ENCODE measurements around the gene CCL25.

Gene CCL25

GRCh38 chr19:8050274-8051096, 2.1 kb upstream of the CCL25 start (continued):
- TF ChIP-seq ZNF548 (tag by site-specific recombination; IDR thresholded peaks at IDR 0.05) (no peak), BCL6B (tag by site-specific recombination; IDR thresholded peaks at IDR 0.05) (no peak), ZBTB17 (tag by site-specific recombination; IDR thresholded peaks at IDR 0.05) (no peak)
- TF ChIP-seq, protein P1, sequence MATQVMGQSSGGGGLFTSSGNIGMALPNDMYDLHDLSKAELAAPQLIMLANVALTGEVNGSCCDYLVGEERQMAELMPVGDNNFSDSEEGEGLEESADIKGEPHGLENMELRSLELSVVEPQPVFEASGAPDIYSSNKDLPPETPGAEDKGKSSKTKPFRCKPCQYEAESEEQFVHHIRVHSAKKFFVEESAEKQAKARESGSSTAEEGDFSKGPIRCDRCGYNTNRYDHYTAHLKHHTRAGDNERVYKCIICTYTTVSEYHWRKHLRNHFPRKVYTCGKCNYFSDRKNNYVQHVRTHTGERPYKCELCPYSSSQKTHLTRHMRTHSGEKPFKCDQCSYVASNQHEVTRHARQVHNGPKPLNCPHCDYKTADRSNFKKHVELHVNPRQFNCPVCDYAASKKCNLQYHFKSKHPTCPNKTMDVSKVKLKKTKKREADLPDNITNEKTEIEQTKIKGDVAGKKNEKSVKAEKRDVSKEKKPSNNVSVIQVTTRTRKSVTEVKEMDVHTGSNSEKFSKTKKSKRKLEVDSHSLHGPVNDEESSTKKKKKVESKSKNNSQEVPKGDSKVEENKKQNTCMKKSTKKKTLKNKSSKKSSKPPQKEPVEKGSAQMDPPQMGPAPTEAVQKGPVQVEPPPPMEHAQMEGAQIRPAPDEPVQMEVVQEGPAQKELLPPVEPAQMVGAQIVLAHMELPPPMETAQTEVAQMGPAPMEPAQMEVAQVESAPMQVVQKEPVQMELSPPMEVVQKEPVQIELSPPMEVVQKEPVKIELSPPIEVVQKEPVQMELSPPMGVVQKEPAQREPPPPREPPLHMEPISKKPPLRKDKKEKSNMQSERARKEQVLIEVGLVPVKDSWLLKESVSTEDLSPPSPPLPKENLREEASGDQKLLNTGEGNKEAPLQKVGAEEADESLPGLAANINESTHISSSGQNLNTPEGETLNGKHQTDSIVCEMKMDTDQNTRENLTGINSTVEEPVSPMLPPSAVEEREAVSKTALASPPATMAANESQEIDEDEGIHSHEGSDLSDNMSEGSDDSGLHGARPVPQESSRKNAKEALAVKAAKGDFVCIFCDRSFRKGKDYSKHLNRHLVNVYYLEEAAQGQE (tag by site-specific recombination; IDR thresholded peaks at IDR 0.05): no peak
- TF ChIP-seq, protein P2, sequence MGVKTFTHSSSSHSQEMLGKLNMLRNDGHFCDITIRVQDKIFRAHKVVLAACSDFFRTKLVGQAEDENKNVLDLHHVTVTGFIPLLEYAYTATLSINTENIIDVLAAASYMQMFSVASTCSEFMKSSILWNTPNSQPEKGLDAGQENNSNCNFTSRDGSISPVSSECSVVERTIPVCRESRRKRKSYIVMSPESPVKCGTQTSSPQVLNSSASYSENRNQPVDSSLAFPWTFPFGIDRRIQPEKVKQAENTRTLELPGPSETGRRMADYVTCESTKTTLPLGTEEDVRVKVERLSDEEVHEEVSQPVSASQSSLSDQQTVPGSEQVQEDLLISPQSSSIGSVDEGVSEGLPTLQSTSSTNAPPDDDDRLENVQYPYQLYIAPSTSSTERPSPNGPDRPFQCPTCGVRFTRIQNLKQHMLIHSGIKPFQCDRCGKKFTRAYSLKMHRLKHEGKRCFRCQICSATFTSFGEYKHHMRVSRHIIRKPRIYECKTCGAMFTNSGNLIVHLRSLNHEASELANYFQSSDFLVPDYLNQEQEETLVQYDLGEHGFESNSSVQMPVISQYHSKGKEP (tag by site-specific recombination; IDR thresholded peaks at IDR 0.05): no peak

GRCh38 chr19:8054169-8054568, 1.6 kb downstream of the CCL25 start:
- Histone ChIP-seq H3K4me1 (ENCODE audit: control insufficient read depth, insufficient read depth, low read length) (no peaks in the 10 kb centered on the region), H3K9me3 (ENCODE audit: control insufficient read depth, insufficient read depth, low read depth, low read length) (no peaks in the 10 kb centered on the region), H3K4me3 (ENCODE audit: low read depth, low read length) (no peak overlapping the region), H3K36me3 (ENCODE audit: control insufficient read depth in 2 of 2, insufficient read depth in 1 of 2, low read length in 2 of 2) (no peaks in the 10 kb centered on the region), H3K27ac (ENCODE audit: extremely low read depth, low read depth, low read length) (no peak overlapping the region)
- TF ChIP-seq KLF1 (tag by site-specific recombination; IDR thresholded peaks at IDR 0.05) (no peak), KLF8 (tag by site-specific recombination; IDR thresholded peaks at IDR 0.05) (no peak), PATZ1 (tag by site-specific recombination; IDR thresholded peaks at IDR 0.05) (no peak), ZNF391 (tag by site-specific recombination; IDR thresholded peaks at IDR 0.05; ENCODE audit: borderline replicate concordance, low read depth) (no peak), ZNF302 (tag by site-specific recombination; IDR thresholded peaks at IDR 0.05; ENCODE audit: low read depth) (no peak), ZNF76 (tag by site-specific recombination; IDR thresholded peaks at IDR 0.05; ENCODE audit: borderline replicate concordance, low read depth) (no peak)
- ChIA-PET CTCF (interaction anchor here (0.9 to 1.7 kb wide), 2 partner anchors 15 to 110 kb away, joined by 4 to 7 read pairs; partner anchors contain the start of gene TIMM44), POLR2A (no interaction called here)

DNA sequence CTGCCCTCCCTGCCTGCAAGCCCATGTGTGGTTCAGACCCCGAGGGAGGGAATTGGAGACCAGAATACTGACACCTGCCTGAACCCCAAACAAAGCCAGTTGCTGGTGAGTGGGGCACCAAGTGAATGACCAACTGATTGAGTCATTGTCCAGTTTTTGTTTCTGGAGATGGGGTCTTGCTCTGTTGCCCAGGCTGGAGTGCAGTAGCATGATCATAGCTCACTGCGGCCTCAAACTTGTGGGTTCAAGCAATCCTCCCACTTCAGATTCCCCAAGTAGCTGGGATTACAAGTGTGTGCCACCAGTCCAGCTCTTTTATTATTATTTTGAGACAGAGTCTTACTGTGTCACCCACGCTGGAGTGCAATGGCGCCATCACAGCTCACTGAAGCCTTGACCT, 4.0 kb downstream of the CCL25 start:
- CTCF ChIA-PET: interaction anchor here (0.6 to 0.9 kb wide), 2 partner anchors 55 to 179 kb away, joined by 3 to 4 read pairs; no protein-coding TSS in a partner anchor
- H3K36me3 ChIP-seq (ENCODE audit: control insufficient read depth in 2 of 2, insufficient read depth in 1 of 2, low read length in 2 of 2): no peaks in the 10 kb centered on the region
- no peaks in the 10 kb centered on the region for H3K4me1 ChIP-seq (ENCODE audit: control insufficient read depth, insufficient read depth, low read length)
- H3K9me3 ChIP-seq (ENCODE audit: control insufficient read depth, insufficient read depth, low read depth, low read length): no peaks in the 10 kb centered on the region
- no peak overlapping the region for H3K27ac ChIP-seq (ENCODE audit: extremely low read depth, low read depth, low read length)
- POLR2A ChIA-PET: interaction anchor here (0.6 kb wide), 1 partner anchor 118 kb away, joined by 3 read pairs; no protein-coding TSS in a partner anchor
- no peak overlapping the region for H3K4me3 ChIP-seq (ENCODE audit: low read depth, low read length)
- no peak for TF ChIP-seq ZNF704 (tag by site-specific recombination; IDR thresholded peaks at IDR 0.05)
- no peak for TF ChIP-seq SP7 (tag by site-specific recombination; IDR thresholded peaks at IDR 0.05)
- no peak for TF ChIP-seq ZNF585B (tag by site-specific recombination; IDR thresholded peaks at IDR 0.05)
- TF ChIP-seq SP3 (tag by site-specific recombination; IDR thresholded peaks at IDR 0.05): no peak
- no peak for TF ChIP-seq ZNF362 (tag by site-specific recombination; IDR thresholded peaks at IDR 0.05)
- TF ChIP-seq SALL2 (tag by site-specific recombination; IDR thresholded peaks at IDR 0.05; ENCODE audit: borderline replicate concordance): no peak
- no peak for TF ChIP-seq ZNF157 (tag by site-specific recombination; IDR thresholded peaks at IDR 0.05)
- no peak for TF ChIP-seq ZNF423 (tag by site-specific recombination; IDR thresholded peaks at IDR 0.05)
- TF ChIP-seq ZNF292 (tag by site-specific recombination; IDR thresholded peaks at IDR 0.05; ENCODE audit: borderline replicate concordance, low read depth): no peak
- TF ChIP-seq KLF10 (tag by site-specific recombination; IDR thresholded peaks at IDR 0.05): no peak

All from HEK293 (cell line).